Measurements from ENCODE around the gene SF3B1.

- TF ChIP-seq EZH2 (IDR thresholded peaks at IDR 0.05; ENCODE audit: insufficient read depth, poor library complexity, severe bottlenecking): no peak
- TF ChIP-seq EZH2phosphoT487 (IDR thresholded peaks at IDR 0.05; ENCODE audit: insufficient read depth, low read depth): no peak
These were observed 9.3 kb downstream of the SF3B1 start for GRCh38 chr2:197425550-197425949.
